GM06990 (cell line): Measurements from ENCODE around the gene FAM241A.

Experiments used
- DNase-seq: peaks from one replicate; pipeline ENCODE4 v3.0.0-alpha.2; 2011; ENCODE audit not compliant: insufficient read length; ENCODE audit errors: extremely low read depth
- H3K27me3 ChIP-seq: replicated peaks from 2 replicates; pipeline ENCODE4 v1.6.0; 2011; ENCODE audit warnings: low read length; ENCODE audit not compliant: control insufficient read depth, insufficient read depth
- H3K36me3 ChIP-seq: 2 replicates; pipeline ENCODE4 v1.5.1; 2011; ENCODE audit warnings: low read length; ENCODE audit not compliant: control insufficient read depth, insufficient read depth
- H3K4me3 ChIP-seq: replicated peaks from 2 replicates; pipeline ENCODE4 v1.5.1; 2011; ENCODE audit warnings: low read depth, mild to moderate bottlenecking, control low read depth, low read length
- CTCF ChIP-seq: IDR thresholded peaks from 2 replicates; pipeline ENCODE4 v1.5.1; 2011; ENCODE audit warnings: low read length, control low read depth, mild to moderate bottlenecking, inconsistent platforms; ENCODE audit not compliant: insufficient read depth, poor library complexity, severe bottlenecking

FAM241A gene

GRCh38 chr4:112225157-112225556 is 79.9 kb downstream of the FAM241A start:
- no peak for DNase-seq
- Histone ChIP-seq H3K36me3 (no peaks in the 10 kb centered on the region), H3K27me3 (no peaks in the 10 kb centered on the region), H3K4me3 (no peak overlapping the region)
- TF ChIP-seq CTCF = no peak

GRCh38 chr4:112230879-112231778 is 85.9 kb downstream of the FAM241A start:
- no peak for TF ChIP-seq CTCF
- H3K4me3 ChIP-seq = peak overlapping the region; percentile 99

GRCh38 chr4:112231779-112232713 is 86.8 kb downstream of the FAM241A start, which contains the start of gene AP1AR:
Gene AP1AR (plus strand): TSS chr4:112231787. CDS start chr4:112232092, 305 bp downstream.
- DNase-seq = peak; percentile 93
- Histone ChIP-seq H3K4me3 (peak within 1 kb of the TSS; percentile 99), H3K27me3 (no peaks in the 10 kb centered on the region), H3K36me3 (no peaks in the 10 kb centered on the region)
- TF ChIP-seq CTCF = peak; percentile 56

More at GRCh38 chr4:112230879-112231778, 85.9 kb downstream of the FAM241A start:
- DNase-seq = peak; percentile 98
- Histone ChIP-seq H3K36me3 (no peaks in the 10 kb centered on the region), H3K27me3 (no peaks in the 10 kb centered on the region)

GRCh38 chr4:112234952-112235609 is 89.8 kb downstream of the FAM241A start:
- TF ChIP-seq CTCF = peak; percentile 75
- Histone ChIP-seq H3K27me3 (no peaks in the 10 kb centered on the region), H3K36me3 (no peaks in the 10 kb centered on the region), H3K4me3 (no peak overlapping the region)
- DNase-seq = peak; percentile 11

GRCh38 chr4:112236040-112236439 is 90.8 kb downstream of the FAM241A start:
- no peak for TF ChIP-seq CTCF
- no peak for DNase-seq
- Histone ChIP-seq H3K27me3 (no peaks in the 10 kb centered on the region), H3K36me3 (no peaks in the 10 kb centered on the region), H3K4me3 (no peak overlapping the region)
